Measurements from ENCODE around the gene OR10A7.
"Not testable (repeated sequence)": the region's sequence is repeated elsewhere in the genome, so short reads cannot be mapped to it uniquely, and the experiment has no call there.

OR10A7 gene

DNA sequence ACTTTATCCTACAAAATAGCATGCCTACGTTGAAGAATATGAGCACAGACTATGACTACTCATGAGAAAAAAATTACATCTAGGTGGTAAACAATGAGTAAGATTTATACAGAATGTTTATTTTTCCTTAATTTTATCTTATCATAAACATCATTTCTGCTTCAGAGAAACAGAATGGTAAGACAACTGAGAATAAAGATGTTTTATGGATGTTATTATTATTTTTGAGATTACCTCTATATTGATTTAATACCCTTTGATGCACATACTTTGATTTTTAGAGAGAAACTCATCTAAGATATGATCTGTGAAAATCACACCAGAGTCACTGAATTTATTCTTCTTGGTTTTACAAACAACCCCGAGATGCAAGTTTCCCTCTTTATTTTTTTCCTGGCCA, at the start of gene OR10A7:
OR10A7 (plus strand) TSS at position 301 of the 400 bp plus-strand sequence; CDS start at position 301, 0 bp downstream.
- DNase-seq = no peak

- DNase-seq = no peak
These were observed 49.4 kb upstream of the OR10A7 start for GRCh38 chr12:55171445-55171844.

DNA sequence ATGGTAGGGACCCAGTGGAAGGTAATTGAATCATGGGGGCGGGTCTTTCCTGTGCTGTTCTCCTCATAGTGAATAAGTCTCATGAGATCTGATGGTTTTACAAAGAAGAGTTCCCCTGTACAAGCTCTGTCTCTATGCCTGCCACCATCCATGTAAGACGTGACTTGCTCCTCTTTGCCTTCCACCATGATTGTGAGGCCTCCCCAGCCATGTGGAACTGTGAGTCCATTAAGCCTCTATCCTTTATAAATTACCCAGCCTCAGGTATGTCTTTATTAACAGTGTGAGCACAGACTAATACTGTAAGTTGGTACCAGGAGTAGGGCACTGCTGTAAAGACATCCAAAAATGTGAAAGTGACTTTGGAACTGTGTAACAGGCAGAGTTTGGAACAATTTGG, 49.0 kb upstream of the OR10A7 start:
- not testable (repeated sequence) for DNase-seq

DNA sequence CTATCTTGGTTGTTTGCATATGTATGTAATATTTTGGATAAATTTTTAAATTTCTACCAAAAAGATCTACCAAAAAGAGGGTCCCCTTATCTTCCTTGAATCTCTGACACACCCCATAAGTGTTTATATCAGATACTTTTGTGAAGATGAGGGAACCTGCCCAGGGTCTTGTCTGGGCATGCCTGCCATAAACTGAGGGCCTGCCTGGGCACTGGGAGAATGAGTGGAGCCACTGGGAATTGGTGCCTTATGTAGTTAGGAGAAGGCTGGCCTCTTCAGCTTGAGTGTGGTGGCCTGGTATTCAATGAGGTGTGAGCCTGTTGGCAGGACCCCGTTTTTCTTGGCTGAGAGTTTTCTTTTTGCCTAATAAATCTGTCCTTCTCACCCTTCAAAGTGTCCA, 48.1 kb upstream of the OR10A7 start:
- no peak for DNase-seq

DNA sequence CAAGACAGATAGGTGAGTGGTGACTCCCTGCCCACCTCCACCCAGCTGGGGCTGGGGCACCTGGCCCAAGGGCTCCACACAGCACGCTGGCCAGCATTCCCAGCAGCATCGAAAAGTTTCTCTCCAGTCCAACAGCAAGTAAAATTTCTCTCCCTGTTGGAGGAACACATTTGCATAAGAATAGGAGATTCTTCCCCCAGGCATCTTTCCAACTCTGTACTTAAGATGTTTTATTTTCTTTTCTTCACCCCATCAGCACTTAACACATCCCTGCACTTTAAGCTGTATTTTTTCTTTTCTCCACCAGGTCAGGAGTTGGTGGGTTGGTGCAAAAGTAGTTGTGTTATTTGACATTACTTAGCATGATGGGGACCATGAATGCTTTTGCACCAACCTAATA, 47.4 kb upstream of the OR10A7 start:
- DNase-seq = no peak

GRCh38 chr12:55188573-55188972, 32.3 kb upstream of the OR10A7 start:
- no peak for DNase-seq

GRCh38 chr12:55188974-55189556, 31.8 kb upstream of the OR10A7 start:
- DNase-seq = peak; percentile 28

DNA sequence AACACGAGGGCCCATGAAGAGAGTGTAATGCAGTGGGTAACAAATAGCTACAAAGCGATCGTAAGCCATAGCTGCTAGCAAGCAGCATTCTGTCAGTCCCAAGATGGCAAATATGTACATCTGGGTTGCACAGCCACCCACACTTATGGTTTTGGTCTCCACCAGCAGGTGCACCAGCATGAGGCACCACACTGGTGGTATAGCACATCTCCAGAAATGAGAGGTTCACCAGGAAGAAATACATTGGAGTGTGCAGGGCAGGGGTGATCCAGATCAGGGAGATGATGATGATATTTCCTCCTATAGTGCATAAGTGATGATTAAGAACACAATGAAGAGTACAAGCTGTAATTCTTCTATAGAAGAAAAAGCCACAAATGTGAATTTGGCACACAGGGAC, 26.4 kb upstream of the OR10A7 start:
- DNase-seq = no peak

DNA sequence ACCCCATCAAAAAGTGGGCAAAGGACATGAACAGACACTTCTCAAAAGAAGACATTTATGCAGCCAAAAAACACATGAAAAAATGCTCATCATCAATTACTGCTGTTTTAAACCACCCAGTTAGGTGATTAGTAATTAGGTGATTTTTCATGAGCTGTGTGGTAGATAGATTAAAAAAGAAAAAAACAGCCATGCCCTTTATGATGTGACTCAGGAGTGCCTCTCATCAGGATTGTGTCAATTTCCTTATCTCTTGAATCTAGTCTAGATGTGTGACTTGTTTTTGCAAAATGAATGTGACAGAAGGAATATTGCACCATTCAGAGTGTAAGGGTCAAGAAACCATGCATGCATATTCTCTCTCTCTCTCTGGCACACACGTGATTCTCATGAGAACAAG, 5.7 kb downstream of the OR10A7 start:
- DNase-seq = no peak

- DNase-seq = no peak
These were observed 6.8 kb downstream of the OR10A7 start for GRCh38 chr12:55227643-55228042.

DNA sequence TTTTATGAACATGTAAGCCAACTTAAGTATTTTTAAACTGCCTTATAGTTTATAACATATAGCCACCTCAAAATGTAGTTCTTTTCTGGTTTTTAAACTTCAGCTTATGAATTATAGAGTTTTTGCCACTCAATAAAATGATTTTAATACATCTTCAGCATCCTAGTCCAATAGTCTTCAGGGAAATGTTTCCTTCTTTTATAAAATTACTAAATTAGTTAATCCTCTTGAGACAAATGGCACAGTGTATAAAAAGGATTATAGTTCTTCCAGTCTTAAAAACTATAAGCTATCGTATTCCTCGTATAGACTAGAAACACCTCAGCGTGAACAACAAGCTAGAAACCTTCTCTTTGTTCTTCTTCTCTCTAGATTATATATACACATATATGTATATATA, 23.5 kb downstream of the OR10A7 start, which contains the start of gene OR6C74:
OR6C74 (plus strand) TSS at position 301 of the 400 bp plus-strand sequence. CDS start 2,679 bp downstream, outside the sequence.
- no peak for DNase-seq

DNA sequence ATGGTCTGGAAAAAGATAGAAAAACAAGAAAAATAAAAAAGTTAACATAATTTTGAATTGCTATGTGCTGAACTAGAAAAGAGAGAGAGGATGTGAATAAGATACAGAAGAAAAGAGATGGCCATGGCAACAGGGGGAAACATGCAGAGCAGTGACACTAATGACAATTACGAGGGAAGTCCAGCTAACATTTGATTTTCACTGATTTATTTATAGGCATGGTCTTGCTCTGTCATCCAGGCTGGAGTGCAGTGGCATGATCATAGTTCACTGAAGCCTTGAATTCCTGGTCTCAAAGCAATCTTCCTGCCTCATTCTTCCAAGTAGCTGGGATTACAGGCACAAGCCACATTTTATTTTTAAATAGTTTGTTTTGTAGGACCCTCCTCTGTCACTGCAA, 25.3 kb downstream of the OR10A7 start:
- DNase-seq = no peak

DNA sequence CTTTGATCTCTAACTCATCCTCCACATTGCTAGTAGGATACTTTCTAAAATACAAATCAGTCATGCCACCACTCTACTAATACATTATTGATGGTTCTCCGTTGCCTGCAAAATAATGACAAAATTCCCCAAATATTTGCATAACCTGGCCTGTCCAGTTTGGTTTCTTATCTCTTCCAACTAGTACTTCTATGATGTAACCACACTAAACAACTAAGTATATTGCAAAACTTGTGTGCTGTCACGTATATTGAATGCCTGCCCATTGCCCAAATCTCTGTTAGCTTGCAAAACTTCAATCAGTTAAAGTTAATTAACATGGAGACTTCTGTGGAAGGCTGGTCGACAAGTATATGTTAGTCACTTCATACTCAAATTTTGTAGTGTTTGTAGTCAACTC, 30.1 kb downstream of the OR10A7 start:
- DNase-seq = no peak

- DNase-seq = no peak
These were observed 32.5 kb downstream of the OR10A7 start for GRCh38 chr12:55253281-55253680.

- no peak for DNase-seq
These were observed 36.0 kb downstream of the OR10A7 start for GRCh38 chr12:55256831-55257230.

- no peak for DNase-seq
These were observed 37.5 kb downstream of the OR10A7 start for GRCh38 chr12:55258303-55258702.
